Keratinocyte (primary cell): Measurements from ENCODE around the gene SDS. TPM values are rescaled to one million over a fixed set of nuclear protein-coding genes. Genes with fewer than 3 reads are reported as not detected.

Experiments used
- DNase-seq: peaks from one replicate; pipeline ENCODE4 v3.0.0-alpha.2; 2011; ENCODE audit warnings: low read depth, missing footprints, low spot score
- FAIRE-seq: peaks from 2 replicates; lab custom pipeline; 2011; peaks lifted over from hg19 to GRCh38; lab: Jason Lieb, UNC
- H2AFZ ChIP-seq: 2 replicates; pipeline ENCODE4 v1.6.0; 2012; ENCODE audit warnings: low read length, control low read depth, inconsistent platforms; ENCODE audit not compliant: control insufficient read depth
- H3K27ac ChIP-seq: 2 replicates; pipeline ENCODE4 v1.5.1; 2011; ENCODE audit warnings: low read length; ENCODE audit not compliant: control insufficient read depth, insufficient read depth
- H3K27me3 ChIP-seq: 3 replicates; pipeline ENCODE4 v1.6.0; 2011; ENCODE audit warnings: low read length; ENCODE audit not compliant: control insufficient read depth, insufficient read depth; ENCODE audit errors: extremely low read depth
- H3K36me3 ChIP-seq, 2 experiments: 2 replicates in 1 of 2; 3 replicates in 1 of 2; pipeline ENCODE4 v1.5.1; 2011; ENCODE audit warnings: low read length in 2 of 2, mild to moderate bottlenecking in 1 of 2; ENCODE audit not compliant: control insufficient read depth in 2 of 2, insufficient read depth in 2 of 2; ENCODE audit errors: extremely low read depth in 1 of 2
- H3K4me1 ChIP-seq: 3 replicates; pipeline ENCODE4 v1.5.1; 2011; ENCODE audit warnings: low read length; ENCODE audit not compliant: control insufficient read depth, insufficient read depth; ENCODE audit errors: extremely low read depth
- H3K4me2 ChIP-seq: 3 replicates; pipeline ENCODE4 v1.6.0; 2011; ENCODE audit warnings: low read depth, low read length; ENCODE audit not compliant: control insufficient read depth, insufficient read depth; ENCODE audit errors: extremely low read depth
- H3K4me3 ChIP-seq, 3 experiments: fragments of 200-600 bp in 1 of 3; sonication (generic) in 1 of 3; 2 replicates in 2 of 3; 3 replicates in 1 of 3; pipeline ENCODE4 v1.5.1; 2011 to 2016; ENCODE audit warnings: low read length in 3 of 3, mild to moderate bottlenecking in 3 of 3, control low read depth in 2 of 3, inconsistent platforms in 1 of 3, low read depth in 1 of 3, mixed read lengths in 1 of 3, mixed run types in 1 of 3, moderate library complexity in 1 of 3; ENCODE audit not compliant: control insufficient read depth in 2 of 3, insufficient read depth in 2 of 3; ENCODE audit errors: extremely low read depth in 1 of 3
- H3K79me2 ChIP-seq: 2 replicates; pipeline ENCODE4 v1.6.0; 2012; ENCODE audit warnings: low read length; ENCODE audit not compliant: control insufficient read depth, insufficient read depth
- H3K9ac ChIP-seq: 3 replicates; pipeline ENCODE4 v1.6.0; 2011; ENCODE audit warnings: low read length; ENCODE audit not compliant: control insufficient read depth, insufficient read depth; ENCODE audit errors: extremely low read depth
- H3K9me1 ChIP-seq: 3 replicates; pipeline ENCODE4 v1.6.0; 2011; ENCODE audit warnings: low read length; ENCODE audit not compliant: control insufficient read depth, insufficient read depth; ENCODE audit errors: extremely low read depth
- H3K9me3 ChIP-seq: 2 replicates; pipeline ENCODE4 v1.5.1; 2012; ENCODE audit warnings: low read depth, low read length; ENCODE audit not compliant: control insufficient read depth
- H4K20me1 ChIP-seq: 3 replicates; pipeline ENCODE4 v1.6.0; 2011; ENCODE audit warnings: low read length; ENCODE audit not compliant: control insufficient read depth, insufficient read depth; ENCODE audit errors: extremely low read depth
- CTCF ChIP-seq, 3 experiments: IDR thresholded peaks in 1 of 3; conservative IDR thresholded peaks in 1 of 3; optimal IDR thresholded peaks in 1 of 3; 2 replicates in 2 of 3; 3 replicates in 1 of 3; pipeline versions ENCODE3 to v1.5.1; 2011; ENCODE audit warnings: low read length in 3 of 3, mild to moderate bottlenecking in 3 of 3, moderate library complexity in 2 of 3, control low read depth in 1 of 3, inconsistent platforms in 1 of 3; ENCODE audit not compliant: insufficient read depth in 2 of 3; ENCODE audit errors: extremely low read depth in 1 of 3
- EZH2 ChIP-seq: IDR thresholded peaks from one replicate; pipeline ENCODE4 v1.6.1; 2012; ENCODE audit warnings: inconsistent platforms, mild to moderate bottlenecking, low read length, moderate library complexity
- dilution Hi-C: fragments of 300-500 bp; cut with MboI; formaldehyde crosslinking; loops from one replicate; pipeline ENCODE4 v1.7.0; 2020; ENCODE audit warnings: low sequenced_read_pairs; ENCODE audit not compliant: extremely low pct_ligation_motif_present
- polyA plus RNA-seq, 5 experiments: library from polyadenylated mRNA; depleted of rRNA in 3 of 5; stranded (reverse) in 3 of 5; stranded (forward) in 1 of 5; unstranded in 1 of 5; fragments of >200 nt; gene quantifications; 1 replicate in 1 of 5; 2 replicates in 3 of 5; 3 replicates in 1 of 5; pipeline versions ENCODE4 v1.2.1 to v1.2.3, GENCODE V29; 2011 to 2012; ENCODE audit warnings: missing spikeins in 2 of 5, low read depth in 1 of 5, low replicate concordance in 1 of 5

The SDS gene
- polyA plus RNA-seq, 1 donor (not counting 4 experiments of a cell fraction or from before 2014, with no cell fraction given), result not detected

GRCh38 chr12:113409462-113410124, 5.9 kb upstream of the SDS start:
- Histone ChIP-seq H3K4me3 (no peak overlapping the region), H3K4me2 (no peak overlapping the region), H3K36me3 (no peaks in the 10 kb centered on the region), H2AFZ (no peak overlapping the region), H3K79me2 (no peaks in the 10 kb centered on the region), H3K4me1 (no peaks in the 10 kb centered on the region), H3K9ac (no peak overlapping the region), H3K27ac (no peak overlapping the region), H4K20me1 (no peaks in the 10 kb centered on the region), H3K9me1 (no peaks in the 10 kb centered on the region), H3K27me3 (peaks cover under 1% of the 10 kb centered on the region), H3K9me3 (no peaks in the 10 kb centered on the region)
- dilution Hi-C loops, result no loop called here
- no peak for TF ChIP-seq CTCF (optimal IDR thresholded peaks at IDR 0.05 in 1 of 3, IDR thresholded peaks at IDR 0.05 in 1 of 3, conservative IDR thresholded peaks at IDR 0.05 in 1 of 3; ENCODE audit: extremely low read depth in 1 of 3, insufficient read depth in 2 of 3, low read length in 3 of 3)
- no peak for TF ChIP-seq EZH2
- FAIRE-seq (no peak), DNase-seq (no peak)

DNA sequence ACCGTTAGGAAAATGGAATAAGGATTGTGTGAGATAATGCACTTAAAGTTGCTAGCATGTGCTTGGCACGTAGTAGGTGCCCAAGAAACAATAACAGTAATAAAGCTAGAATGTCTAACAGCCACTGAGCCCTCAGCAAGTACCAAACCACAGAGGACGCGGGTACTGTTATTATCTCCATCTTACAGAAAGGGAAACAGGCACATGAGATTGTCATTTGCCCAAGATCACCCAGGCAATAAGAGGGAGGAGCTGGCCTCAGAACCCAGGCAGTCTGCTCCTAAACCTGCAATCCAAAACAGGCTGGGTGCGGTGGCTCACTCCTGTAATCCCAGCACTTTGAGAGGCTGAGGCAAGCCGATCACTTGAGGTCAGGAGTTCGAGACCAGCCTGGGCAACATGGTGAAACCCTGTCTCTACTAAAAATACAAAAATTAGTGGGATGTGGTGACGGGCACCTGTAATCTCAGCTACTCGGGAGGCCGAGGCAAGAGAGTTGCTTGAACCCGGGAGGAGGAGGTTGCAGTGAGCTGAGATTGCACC, 5.1 kb upstream of the SDS start:
- no peak overlapping the region for H3K9ac ChIP-seq
- no peaks in the 10 kb centered on the region for H3K79me2 ChIP-seq
- TF ChIP-seq EZH2, result no peak
- TF ChIP-seq CTCF (optimal IDR thresholded peaks at IDR 0.05 in 1 of 3, IDR thresholded peaks at IDR 0.05 in 1 of 3, conservative IDR thresholded peaks at IDR 0.05 in 1 of 3; ENCODE audit: extremely low read depth in 1 of 3, insufficient read depth in 2 of 3, low read length in 3 of 3), result no peak
- no peak overlapping the region for H3K4me2 ChIP-seq
- H3K4me1 ChIP-seq, result no peaks in the 10 kb centered on the region
- H3K9me3 ChIP-seq, result no peaks in the 10 kb centered on the region
- no peak for DNase-seq
- H2AFZ ChIP-seq, result no peak overlapping the region
- no peak overlapping the region for H3K4me3 ChIP-seq
- no peaks in the 10 kb centered on the region for H3K36me3 ChIP-seq
- dilution Hi-C loops, result no loop called here
- no peaks in the 10 kb centered on the region for H3K27me3 ChIP-seq
- H3K9me1 ChIP-seq, result no peaks in the 10 kb centered on the region
- FAIRE-seq, result no peak
- H3K27ac ChIP-seq, result no peak overlapping the region
- no peaks in the 10 kb centered on the region for H4K20me1 ChIP-seq
